Measurements from ENCODE around the gene CRY2. TPM values are rescaled to one million over a fixed set of nuclear protein-coding genes. Genes with fewer than 3 reads are reported as not detected.

Gene CRY2
- total RNA-seq, 1 donor from 2014 or later, result 4.5 TPM

DNA sequence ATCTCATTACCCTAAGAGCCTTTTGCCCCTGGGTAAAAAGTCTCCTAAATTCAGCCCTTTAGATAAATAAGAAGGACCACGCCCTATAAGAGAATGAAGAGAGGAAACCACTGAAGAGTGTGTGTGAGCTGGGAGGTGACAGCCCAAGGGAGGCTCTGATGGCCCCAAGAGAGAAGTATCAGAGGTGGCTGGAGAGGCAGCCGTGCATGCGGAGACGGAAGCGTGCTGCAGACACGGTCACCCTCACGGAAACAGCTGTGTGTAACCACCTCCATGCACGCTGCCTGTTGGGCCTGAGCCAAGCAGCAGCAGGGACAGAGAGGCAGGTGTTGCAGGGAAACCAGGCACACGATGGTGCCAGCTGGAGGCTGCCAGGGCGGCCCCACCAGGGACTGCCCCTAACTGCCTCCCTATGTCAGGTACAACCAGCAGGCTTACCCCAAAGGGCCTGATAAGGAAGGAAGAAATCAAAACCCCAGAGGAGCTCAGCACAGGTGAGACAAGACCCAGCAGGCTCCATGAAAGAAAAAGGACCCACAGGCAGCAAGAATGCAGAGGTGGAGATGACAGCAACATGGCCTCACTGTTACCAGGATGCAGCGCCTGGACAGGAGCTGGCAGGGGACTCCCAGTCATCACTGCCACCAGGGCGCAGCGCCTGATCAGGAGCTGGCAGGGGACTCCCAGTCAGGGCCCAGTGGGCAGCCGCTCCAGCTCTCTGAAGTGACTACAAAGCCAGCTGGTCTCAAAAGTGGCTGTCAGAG lies 82.9 kb downstream of the CRY2 start:
- DNase-seq (ENCODE audit: low read depth in 2 of 2), result peak; percentile 25 to 33

- no peak for DNase-seq (ENCODE audit: low read depth in 2 of 2)
Measured at GRCh38 chr11:45930951-45931570, 83.8 kb downstream of the CRY2 start.

- no peak for DNase-seq (ENCODE audit: low read depth in 2 of 2)
Measured at GRCh38 chr11:45931739-45932138, 84.5 kb downstream of the CRY2 start.

- DNase-seq (ENCODE audit: low read depth in 2 of 2), result no peak
Measured at GRCh38 chr11:45932217-45932616, 84.9 kb downstream of the CRY2 start.

Other genes starting within 250 kb of the CRY2 start
- 5.4 TPM in 2 replicates for gene CHST1, start 181.9 kb upstream of the CRY2 start, total RNA-seq
- 4.1 and 8.3 TPM in 2 replicates for gene SLC35C1, start 42.3 kb upstream of the CRY2 start, total RNA-seq
- gene MAPK8IP1, start 38.2 kb downstream of the CRY2 start, total RNA-seq, result 2.1 and 2.8 TPM in 2 replicates
- 0.51 and 0.64 TPM in 2 replicates for gene FREY1, start 59.8 kb downstream of the CRY2 start, total RNA-seq
- 30.8 and 31.4 TPM in 2 replicates for gene PEX16, start 70.4 kb downstream of the CRY2 start, total RNA-seq
- gene LARGE2, start 75.2 kb downstream of the CRY2 start, total RNA-seq, result not detected in 2 replicates